Breast epithelium (tissue), 4 donors: ENCODE data around the gene OVOL1. TPM values are rescaled to one million over a fixed set of nuclear protein-coding genes. Genes with fewer than 3 reads are reported as not detected.

Experiments used
- DNase-seq, 2 donors: peaks; one replicate each; pipeline ENCODE4 v3.0.0-alpha.2; 2019; ENCODE audit warnings: low spot score in 2 of 2
- H3K27ac ChIP-seq, 2 donors: fragments of 200-600 bp; sonication (generic) in 1 of 2; one replicate each; pipeline ENCODE4 v1.5.1; 2016 to 2019; ENCODE audit warnings: mild to moderate bottlenecking in 1 of 2
- H3K27me3 ChIP-seq, 2 donors: fragments of 200-600 bp; sonication (generic) in 1 of 2; one replicate each; pipeline versions ENCODE4 v1.5.1 to v1.6.0; 2017 to 2019; ENCODE audit warnings: control low read depth in 1 of 2, mild to moderate bottlenecking in 1 of 2
- H3K36me3 ChIP-seq: fragments of 200-600 bp; one replicate; pipeline ENCODE4 v1.5.1; 2019
- H3K4me1 ChIP-seq, 2 donors: fragments of 200-600 bp; sonication (generic); one replicate each; pipeline ENCODE4 v1.5.1; 2016 to 2019; ENCODE audit warnings: control low read depth in 1 of 2
- H3K4me3 ChIP-seq, 3 donors: fragments of 200-600 bp; sonication (generic); 1 replicate in 2 of 3; 2 replicates in 1 of 3; pipeline ENCODE4 v1.5.1; 2016 to 2019; ENCODE audit warnings: mild to moderate bottlenecking in 3 of 3, moderate library complexity in 2 of 3
- H3K9me3 ChIP-seq, 2 donors: fragments of 200-600 bp; sonication (generic) in 1 of 2; one replicate each; pipeline ENCODE4 v1.5.1; 2016 to 2019; ENCODE audit warnings: control low read depth in 1 of 2
- CTCF ChIP-seq, 3 donors: fragments of 450-650 bp; IDR thresholded peaks; one replicate each; pipeline ENCODE4 v1.5.1; 2016 to 2017; ENCODE audit warnings: antibody characterized with exemption in 3 of 3, mild to moderate bottlenecking in 3 of 3, moderate library complexity in 3 of 3
- POLR2A ChIP-seq: fragments of 450-650 bp; IDR thresholded peaks from one replicate; pipeline ENCODE4 v1.6.1; 2016; ENCODE audit warnings: antibody characterized with exemption, mild to moderate bottlenecking, moderate library complexity
- POLR2AphosphoS5 ChIP-seq, 3 donors: sonication (generic); formaldehyde crosslinking; IDR thresholded peaks; one replicate each; pipeline ENCODE4 v1.6.1; 2017; ENCODE audit warnings: antibody characterized with exemption in 3 of 3
- intact Hi-C: fragments of 100-400 bp; cut with DNase I; formaldehyde crosslinking; loops from one replicate; pipeline ENCODE4 v1.15.1; 2023; ENCODE audit warnings: low total_unique reads
- total RNA-seq, 3 donors: library from RNA; depleted of rRNA; stranded (reverse); fragments of >200 nt; gene quantifications; one replicate each; pipeline ENCODE4 v1.1.0, GENCODE V29; 2016

OVOL1 gene
- total RNA-seq, 3 donors from 2014 or later, result 3.6 to 5.1 TPM; not detected in 1

- TF ChIP-seq CTCF (IDR thresholded peaks at IDR 0.05), result no peak
- TF ChIP-seq POLR2AphosphoS5 (IDR thresholded peaks at IDR 0.05), result no peak
- TF ChIP-seq POLR2A, result no peak
- Histone ChIP-seq H3K27ac (peak overlapping the region; percentile 61 to 79), H3K9me3 (no peaks in the 10 kb centered on the region), H3K4me3 (peak overlapping the region in 2 of 3 donors; percentile 53 to 73), H3K36me3 (no peaks in the 10 kb centered on the region), H3K27me3 (peaks cover 9 to 10% of the 10 kb centered on the region in 2 donors), H3K4me1 (peaks cover 8 to 30% of the 10 kb centered on the region in 2 donors)
- DNase-seq, result no peak
- intact Hi-C loops, result no loop called here
Measured at GRCh38 chr11:65788821-65789220, 2.0 kb downstream of the OVOL1 start.

- no peaks in the 10 kb centered on the region for H3K9me3 ChIP-seq
- peak overlapping the region; percentile 16 to 61 for H3K27ac ChIP-seq
- peaks cover 8 to 30% of the 10 kb centered on the region in 2 donors for H3K4me1 ChIP-seq
- intact Hi-C loops, result no loop called here
- H3K4me3 ChIP-seq, result no peak overlapping the region
- H3K36me3 ChIP-seq, result no peaks in the 10 kb centered on the region
- no peak for TF ChIP-seq POLR2A
- no peak for TF ChIP-seq CTCF (IDR thresholded peaks at IDR 0.05)
- no peak for TF ChIP-seq POLR2AphosphoS5 (IDR thresholded peaks at IDR 0.05)
- no peak for DNase-seq
- H3K27me3 ChIP-seq, result peaks cover 9 to 10% of the 10 kb centered on the region in 2 donors
Measured at GRCh38 chr11:65789230-65790103, 2.6 kb downstream of the OVOL1 start.

- intact Hi-C loops, result no loop called here
- Histone ChIP-seq H3K27me3 (peaks cover 9 to 10% of the 10 kb centered on the region in 2 donors), H3K4me3 (no peak overlapping the region), H3K36me3 (no peaks in the 10 kb centered on the region), H3K4me1 (peaks cover 8 to 30% of the 10 kb centered on the region in 2 donors), H3K27ac (peak overlapping the region; percentile 77 to 83), H3K9me3 (no peaks in the 10 kb centered on the region)
- DNase-seq, result no peak
- TF ChIP-seq POLR2AphosphoS5 (IDR thresholded peaks at IDR 0.05), result no peak
- no peak for TF ChIP-seq POLR2A
- no peak for TF ChIP-seq CTCF (IDR thresholded peaks at IDR 0.05)
Measured at GRCh38 chr11:65790104-65790901, 3.4 kb downstream of the OVOL1 start.

- intact Hi-C loops, result no loop called here
- peak overlapping the region in 1 of 3 donors; percentile 15 for H3K4me3 ChIP-seq
- no peaks in the 10 kb centered on the region for H3K9me3 ChIP-seq
- no peak for DNase-seq
- peaks cover 5 to 6% of the 10 kb centered on the region in 2 donors for H3K27me3 ChIP-seq
- no peaks in the 10 kb centered on the region for H3K36me3 ChIP-seq
- peak overlapping the region; percentile 77 to 83 for H3K27ac ChIP-seq
- H3K4me1 ChIP-seq, result peaks cover 7 to 29% of the 10 kb centered on the region in 2 donors
- TF ChIP-seq POLR2AphosphoS5 (IDR thresholded peaks at IDR 0.05) (no peak), POLR2A (no peak), CTCF (IDR thresholded peaks at IDR 0.05) (no peak)
Measured at GRCh38 chr11:65790902-65791650, 4.2 kb downstream of the OVOL1 start.
